Common myeloid progenitor, CD34-positive (primary cell): ENCODE data around the gene CRYGD.

Source experiments
- CTCF ChIA-PET: fragments of 350-600 bp; sonication (Branson Sonifier 250); formaldehyde crosslinking; loops from one replicate; lab custom pipeline; 2021; ENCODE audit warnings: antibody characterized with exemption; lab: Charles Lee
- POLR2A ChIA-PET: fragments of 350-600 bp; sonication (Branson Sonifier 250); formaldehyde crosslinking; loops from one replicate; lab custom pipeline; 2021; ENCODE audit warnings: antibody characterized with exemption; lab: Charles Lee
- DNase-seq, 3 donors: peaks; one replicate each; pipeline versions ENCODE4 v3.0.0 to v3.0.0-alpha.2; 2013
- H3K27ac ChIP-seq, 2 experiments: 1 replicate in 1 of 2; 2 replicates in 1 of 2; pipeline ENCODE4 v1.7.0; 2013; ENCODE audit warnings: inconsistent platforms in 2 of 2, low read length in 2 of 2, mild to moderate bottlenecking in 2 of 2, low read depth in 1 of 2, moderate library complexity in 1 of 2; ENCODE audit not compliant: severe bottlenecking in 2 of 2, insufficient read depth in 1 of 2, poor library complexity in 1 of 2
- H3K27me3 ChIP-seq, 5 experiments: replicated peaks in 2 of 5; 1 replicate in 3 of 5; 2 replicates in 2 of 5; pipeline versions ENCODE4 v1.6.1 to v1.7.0; 2013; ENCODE audit warnings: low read length in 4 of 5, mild to moderate bottlenecking in 2 of 5, moderate library complexity in 2 of 5, inconsistent platforms in 1 of 5; ENCODE audit not compliant: insufficient read depth in 5 of 5, control insufficient read depth in 4 of 5
- H3K36me3 ChIP-seq, 4 experiments: 1 replicate in 2 of 4; 2 replicates in 2 of 4; pipeline versions ENCODE4 v1.6.1 to v1.7.0; 2013; ENCODE audit warnings: low read length in 3 of 4, control low read depth in 1 of 4, mild to moderate bottlenecking in 1 of 4; ENCODE audit not compliant: control insufficient read depth in 4 of 4, insufficient read depth in 4 of 4
- H3K4me1 ChIP-seq, 4 experiments: 1 replicate in 3 of 4; 2 replicates in 1 of 4; pipeline versions ENCODE4 v1.6.1 to v1.7.1; 2013; ENCODE audit warnings: low read length in 3 of 4, mild to moderate bottlenecking in 3 of 4, control low read depth in 1 of 4, inconsistent platforms in 1 of 4, moderate library complexity in 1 of 4; ENCODE audit not compliant: control insufficient read depth in 4 of 4, insufficient read depth in 4 of 4; ENCODE audit errors: control extremely low read depth in 1 of 4
- H3K4me3 ChIP-seq, 7 experiments: 1 replicate in 4 of 7; 2 replicates in 3 of 7; pipeline versions ENCODE4 v1.5.1 to v1.7.0; 2013; ENCODE audit warnings: mild to moderate bottlenecking in 7 of 7, low read length in 6 of 7, moderate library complexity in 6 of 7, inconsistent platforms in 2 of 7, low read depth in 2 of 7, control low read depth in 1 of 7; ENCODE audit not compliant: insufficient read depth in 4 of 7, control insufficient read depth in 1 of 7; ENCODE audit errors: extremely low read depth in 1 of 7
- H3K9me3 ChIP-seq, 5 experiments: 1 replicate in 4 of 5; 2 replicates in 1 of 5; pipeline versions ENCODE4 v1.6.1 to v1.7.1; 2013; ENCODE audit warnings: low read length in 4 of 5, mild to moderate bottlenecking in 2 of 5, inconsistent platforms in 1 of 5, low read depth in 1 of 5, moderate library complexity in 1 of 5; ENCODE audit not compliant: control insufficient read depth in 4 of 5, insufficient read depth in 2 of 5; ENCODE audit errors: control extremely low read depth in 1 of 5
- WGBS: methylation state at CpG from one replicate; pipeline ENCODE4 v1.1.5; 2013; ENCODE audit not compliant: insufficient coverage; 5-methylcytosine and 5-hydroxymethylcytosine counted together

CRYGD gene

GRCh38 chr2:208150956-208151355, 26.6 kb upstream of the CRYGD start:
- ChIA-PET POLR2A (no interaction called here), CTCF (no interaction called here)
- peaks cover 0 to 4% (median 0%) of the 10 kb centered on the region in 4 experiments for H3K4me1 ChIP-seq
- H3K36me3 ChIP-seq: no peaks in the 10 kb centered on the region
- no CpG with 5 or more reads among the region's 1 CpG for WGBS
- H3K9me3 ChIP-seq: peaks cover 2 to 8% (median 4%) of the 10 kb centered on the region in 5 experiments
- H3K27ac ChIP-seq: no peak overlapping the region
- DNase-seq: peak in 2 of 3 donors; percentile 19 to 41
- no peaks in the 10 kb centered on the region for H3K27me3 ChIP-seq
- H3K4me3 ChIP-seq: no peak overlapping the region

GRCh38 chr2:208150094-208150493, 25.8 kb upstream of the CRYGD start:
- Histone ChIP-seq H3K4me1 (peaks cover 0 to 4% (median 0%) of the 10 kb centered on the region in 4 experiments), H3K36me3 (no peaks in the 10 kb centered on the region), H3K9me3 (peaks cover 2 to 8% (median 4%) of the 10 kb centered on the region in 5 experiments), H3K27me3 (no peaks in the 10 kb centered on the region), H3K4me3 (no peak overlapping the region), H3K27ac (no peak overlapping the region)
- POLR2A ChIA-PET: no interaction called here
- DNase-seq: no peak
- CTCF ChIA-PET: interaction anchor here (1.4 to 2.5 kb wide), 2 partner anchors 25 to 150 kb away, joined by 3 to 7 read pairs; no protein-coding TSS in a partner anchor

DNA sequence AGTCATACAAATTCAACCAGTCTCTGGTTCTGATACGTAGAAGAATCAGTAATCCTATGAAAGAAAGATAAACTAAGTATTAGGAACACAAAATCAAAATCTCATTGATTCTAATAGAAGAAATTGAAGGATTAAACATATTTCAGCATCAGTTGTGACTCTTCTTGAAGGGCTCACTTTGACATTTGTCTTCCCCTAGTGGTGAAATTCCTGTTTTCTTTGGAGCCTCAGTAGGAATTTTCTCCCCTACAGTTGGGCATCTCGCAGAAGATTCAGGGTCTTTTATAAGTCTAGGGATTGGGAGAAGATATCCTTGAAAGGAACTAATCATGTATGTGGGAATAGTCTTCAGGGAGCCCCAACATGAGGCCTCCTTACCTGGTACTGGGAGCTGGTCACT, 24.5 kb upstream of the CRYGD start:
- no peak for DNase-seq
- peaks cover 0 to 4% (median under 1%) of the 10 kb centered on the region in 4 experiments for H3K4me1 ChIP-seq
- CTCF ChIA-PET: interaction anchor here (0.6 to 2.5 kb wide), 3 partner anchors 27 to 151 kb away, joined by 3 to 7 read pairs (median 3); no protein-coding TSS in a partner anchor
- H3K9me3 ChIP-seq: peaks cover 2 to 8% (median 4%) of the 10 kb centered on the region in 5 experiments
- no peaks in the 10 kb centered on the region for H3K36me3 ChIP-seq
- no peak overlapping the region for H3K4me3 ChIP-seq
- no peak overlapping the region for H3K27ac ChIP-seq
- no peaks in the 10 kb centered on the region for H3K27me3 ChIP-seq
- 100% methylated on average over 1 of the region's 2 CpGs for WGBS
- POLR2A ChIA-PET: no interaction called here

DNA sequence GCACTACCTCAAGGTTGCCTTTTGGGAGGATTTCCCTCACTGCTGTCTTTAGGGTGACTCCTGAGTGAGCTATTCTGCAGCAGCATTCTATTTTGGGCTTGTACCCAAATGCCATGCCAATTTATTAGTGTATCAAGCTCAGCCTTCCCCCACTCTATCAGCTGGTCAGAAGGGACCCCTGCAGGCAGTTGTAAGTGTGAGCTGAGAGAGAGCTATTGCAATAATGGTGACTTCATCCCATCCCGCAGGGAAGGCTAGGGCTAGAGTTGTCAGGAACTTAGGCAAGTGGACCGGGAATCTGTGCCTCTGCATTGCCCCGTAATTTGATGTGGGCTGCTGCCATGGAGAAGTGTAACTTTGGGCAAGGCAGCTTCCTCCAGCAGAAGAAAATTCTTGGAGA, 23.4 kb upstream of the CRYGD start:
- ChIA-PET POLR2A (no interaction called here), CTCF (interaction anchor here (0.6 to 2.5 kb wide), 7 partner anchors 12 to 108 kb away, joined by 3 to 7 read pairs (median 4); partner anchors contain the start of gene CRYGD)
- Histone ChIP-seq H3K27me3 (no peaks in the 10 kb centered on the region), H3K9me3 (peaks cover 2 to 5% (median 4%) of the 10 kb centered on the region in 5 experiments), H3K4me1 (peaks cover 0 to 4% (median under 1%) of the 10 kb centered on the region in 4 experiments), H3K36me3 (no peaks in the 10 kb centered on the region), H3K27ac (no peak overlapping the region), H3K4me3 (no peak overlapping the region)
- no peak for DNase-seq
- 100% methylated on average over 3 of the region's 3 CpGs for WGBS

- Histone ChIP-seq H3K4me3 (no peak overlapping the region), H3K27ac (no peak overlapping the region), H3K4me1 (peaks cover 0 to 4% (median under 1%) of the 10 kb centered on the region in 4 experiments), H3K9me3 (peaks cover 0 to 5% (median 4%) of the 10 kb centered on the region in 5 experiments), H3K27me3 (no peaks in the 10 kb centered on the region), H3K36me3 (no peaks in the 10 kb centered on the region)
- POLR2A ChIA-PET: no interaction called here
- no peak for DNase-seq
- CTCF ChIA-PET: interaction anchor here (0.6 to 1.1 kb wide), 3 partner anchors 23 to 108 kb away, joined by 3 to 4 read pairs (median 3); partner anchors contain the start of gene CRYGD
Observed at GRCh38 chr2:208147008-208147407, 22.7 kb upstream of the CRYGD start.

DNA sequence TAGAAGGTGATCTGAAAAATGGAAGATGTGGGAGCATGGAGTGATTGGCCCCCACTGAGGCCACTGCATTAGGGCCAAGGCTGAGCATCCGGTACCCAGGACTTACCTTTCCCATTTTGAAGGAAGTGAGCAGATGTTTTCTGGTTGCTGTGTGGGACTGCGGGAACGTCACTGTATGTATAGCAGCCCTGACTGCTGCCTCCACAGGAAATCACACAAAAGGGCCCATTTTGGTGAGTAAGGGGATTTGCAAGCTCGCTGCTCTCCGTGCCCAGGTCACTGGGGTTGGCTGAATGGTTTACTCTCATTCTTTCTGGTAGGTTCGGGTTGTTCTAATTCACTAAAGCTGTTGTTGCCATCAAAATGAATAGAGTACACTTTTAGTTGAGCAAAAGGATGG, 21.7 kb upstream of the CRYGD start, which contains the start of gene CRYGB:
CRYGB (minus strand) TSS at position 153 of the 400 bp plus-strand sequence; CDS start at position 115, 38 bp downstream.
- Histone ChIP-seq H3K9me3 (no peaks in the 10 kb centered on the region), H3K27me3 (no peaks in the 10 kb centered on the region), H3K27ac (no peak within 1 kb of the TSS), H3K36me3 (no peaks in the 10 kb centered on the region), H3K4me3 (no peak within 1 kb of the TSS), H3K4me1 (peaks cover 0 to 4% (median under 1%) of the 10 kb centered on the region in 4 experiments)
- ChIA-PET POLR2A (no interaction called here), CTCF (no interaction called here)
- no peak for DNase-seq
- WGBS: 90% methylated on average over 5 of the region's 6 CpGs

- CTCF ChIA-PET: interaction anchor here (1.2 to 2.0 kb wide), 2 partner anchors 32 to 33 kb away, joined by 4 to 10 read pairs; no protein-coding TSS in a partner anchor
- H3K36me3 ChIP-seq: no peaks in the 10 kb centered on the region
Observed at GRCh38 chr2:208142925-208143799, 18.8 kb upstream of the CRYGD start.

More at GRCh38 chr2:208142925-208143799, 18.8 kb upstream of the CRYGD start:
- POLR2A ChIA-PET: no interaction called here
- Histone ChIP-seq H3K27me3 (no peaks in the 10 kb centered on the region), H3K4me1 (peaks cover 0 to 2% (median 0%) of the 10 kb centered on the region in 4 experiments), H3K9me3 (no peaks in the 10 kb centered on the region), H3K4me3 (no peak overlapping the region), H3K27ac (no peak overlapping the region)
- DNase-seq: no peak
- WGBS: 74% methylated on average over 7 of the region's 14 CpGs
